HG03469 (cell line): ENCODE results near the gene KRTAP19-6.
"Not testable (repeated sequence)": the region's sequence is repeated elsewhere in the genome, so short reads cannot be mapped to it uniquely, and the experiment has no call there.

Experiments
- ATAC-seq: cut with Tn5 transposase; IDR thresholded peaks from one replicate; pipeline ENCODE4 v1.9.1; 2021; ENCODE audit warnings: mild to moderate bottlenecking, moderate library complexity, moderate number of reproducible peaks; ENCODE audit not compliant: unreplicated experiment

The KRTAP19-6 gene, protein sequence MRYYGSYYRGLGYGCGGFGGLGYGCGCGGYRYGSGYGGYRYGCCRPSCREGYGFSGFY

DNA sequence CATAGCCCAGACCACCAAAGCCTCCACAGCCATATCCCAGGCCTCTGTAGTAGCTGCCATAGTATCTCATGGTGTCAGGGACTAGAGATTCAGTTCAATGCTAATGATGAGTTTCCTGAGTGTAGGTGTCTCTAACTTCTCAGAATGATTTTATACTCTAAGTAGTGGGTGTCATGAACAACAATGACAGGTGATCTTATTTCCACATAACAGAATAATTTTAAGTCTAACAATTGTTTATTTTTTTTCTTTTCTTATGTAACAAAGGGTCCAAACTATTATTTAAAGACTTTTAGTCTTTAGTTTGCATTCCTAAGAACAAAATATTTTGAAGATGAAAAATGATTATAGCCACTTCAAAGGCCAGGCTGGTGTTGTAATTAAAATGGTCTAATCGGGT is at the start of gene KRTAP19-6:
Gene KRTAP19-6, minus strand, starts transcription at position 101 of the 400 bp plus-strand sequence. Its CDS starts 31 bp downstream, at position 70.
- no peak for ATAC-seq

- no peak for ATAC-seq
These were observed 48.6 kb upstream of the KRTAP19-6 start, which contains the start of gene KRTAP22-2 for GRCh38 chr21:30590297-30590696. TSS of gene KRTAP22-2 (minus strand) at chr21:30590397.

- ATAC-seq: no peak
These were observed 41.2 kb upstream of the KRTAP19-6 start for GRCh38 chr21:30582870-30583269.

- no peak for ATAC-seq
These were observed 38.5 kb upstream of the KRTAP19-6 start for GRCh38 chr21:30580132-30580531.

DNA sequence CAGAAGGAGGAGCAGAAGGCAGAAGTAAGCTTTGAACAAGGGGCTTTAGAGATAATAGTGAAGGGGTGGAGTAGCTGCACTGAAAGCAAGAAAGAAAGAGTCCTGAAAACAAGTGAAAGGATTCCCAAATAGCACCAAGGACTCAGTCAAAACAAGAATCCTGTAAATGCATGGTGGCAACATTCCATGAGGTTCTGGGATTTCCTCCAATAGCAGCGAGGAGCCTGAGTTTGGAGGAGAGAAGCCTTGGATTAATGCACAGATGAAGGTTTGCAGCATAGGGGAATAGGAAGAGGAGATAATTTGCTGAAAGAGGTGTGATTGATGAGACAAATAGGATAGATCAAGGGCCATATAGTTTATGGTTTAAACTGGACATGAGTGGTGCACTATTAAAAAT is 37.7 kb upstream of the KRTAP19-6 start:
- ATAC-seq: no peak

DNA sequence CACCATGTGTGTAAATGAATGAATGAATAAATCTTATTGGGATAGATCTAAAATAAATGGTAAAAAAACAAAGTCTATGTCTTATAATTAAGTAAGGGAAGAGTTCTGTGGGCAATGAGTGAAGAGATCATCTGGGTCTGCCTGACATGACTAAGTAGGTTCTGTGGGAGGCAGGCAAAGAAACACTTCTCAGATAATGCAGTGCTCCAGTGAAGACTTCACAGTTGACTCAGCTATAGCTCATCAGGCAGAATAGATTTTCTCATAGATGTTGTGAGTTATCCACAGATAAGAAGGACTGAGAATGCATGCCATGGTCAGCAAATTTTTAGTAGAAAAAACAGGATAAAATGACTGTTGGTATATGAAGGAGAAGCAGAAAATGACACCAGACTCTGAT is 36.1 kb upstream of the KRTAP19-6 start:
- no peak for ATAC-seq

DNA sequence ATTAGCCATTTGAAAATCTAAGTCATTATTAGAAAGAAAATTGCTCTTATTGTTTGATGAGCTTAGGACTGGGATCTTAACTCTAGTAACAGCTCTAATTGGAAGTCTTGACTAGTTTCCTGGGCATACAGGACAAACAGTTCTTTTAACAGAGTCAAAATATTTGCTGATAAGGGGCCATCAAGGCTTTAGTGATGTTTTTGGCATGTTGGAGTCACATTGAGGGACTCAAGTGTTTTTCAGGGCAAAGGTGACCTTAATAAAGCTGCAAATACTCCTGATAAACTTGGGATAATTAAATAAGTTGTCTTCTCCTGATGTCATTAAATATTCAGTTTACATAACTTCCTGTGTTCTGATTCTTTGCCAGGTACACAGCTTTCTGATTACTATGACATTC is 26.0 kb upstream of the KRTAP19-6 start:
- ATAC-seq: no peak

GRCh38 chr21:30563630-30564029 is 22.0 kb upstream of the KRTAP19-6 start:
- ATAC-seq: no peak

GRCh38 chr21:30563072-30563471 is 21.4 kb upstream of the KRTAP19-6 start:
- no peak for ATAC-seq

DNA sequence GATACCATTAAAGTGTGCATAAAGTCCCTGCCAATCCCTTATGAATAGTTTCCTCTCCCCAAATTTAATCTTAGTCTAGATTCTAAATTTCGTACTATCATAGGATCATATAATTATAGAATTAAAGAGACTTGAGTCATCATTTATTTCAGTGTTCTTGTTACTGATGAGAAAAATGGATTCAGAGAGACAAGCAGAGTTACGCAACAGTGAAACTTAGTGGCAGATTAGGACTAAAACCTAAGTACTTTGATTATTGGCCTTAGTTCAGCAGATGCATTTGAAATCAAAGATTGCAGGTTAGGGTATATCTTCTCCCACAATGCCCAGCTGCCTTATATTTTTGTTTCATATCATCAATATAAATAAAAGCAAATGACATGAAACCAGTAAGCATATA is 20.3 kb upstream of the KRTAP19-6 start:
- ATAC-seq: no peak

GRCh38 chr21:30561264-30561895 is 19.7 kb upstream of the KRTAP19-6 start, which contains the start of gene KRTAP19-7:
TSS of gene KRTAP19-7 (minus strand) at chr21:30561314. CDS start at chr21:30561289, 25 bp downstream.
- no peak for ATAC-seq

- ATAC-seq: no peak
These were observed 13.4 kb upstream of the KRTAP19-6 start for GRCh38 chr21:30555095-30555494.

- no peak for ATAC-seq
These were observed 11.1 kb upstream of the KRTAP19-6 start for GRCh38 chr21:30552782-30553181.

- ATAC-seq: no peak
These were observed 22.8 kb downstream of the KRTAP19-6 start for GRCh38 chr21:30518876-30519275.

DNA sequence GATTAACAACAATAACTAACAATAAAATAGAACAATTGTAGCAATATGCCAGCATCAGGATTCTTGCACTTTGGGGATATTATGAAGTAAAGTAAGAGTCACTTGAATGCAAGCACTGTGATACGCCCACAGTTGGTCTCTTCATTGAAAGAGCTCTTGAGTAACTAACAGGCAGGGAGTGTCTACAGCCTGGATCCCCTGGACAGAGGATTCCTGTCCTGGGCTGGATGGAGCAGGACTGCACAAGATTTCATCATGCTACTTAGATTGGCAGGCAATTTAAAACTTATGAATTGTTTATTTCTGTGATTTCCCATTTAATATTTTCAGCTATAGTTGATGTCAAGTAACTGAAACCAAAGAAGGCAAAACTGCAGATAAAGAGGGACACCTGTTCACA is 26.0 kb downstream of the KRTAP19-6 start:
- ATAC-seq: no peak

GRCh38 chr21:30505621-30506205 is 36.0 kb downstream of the KRTAP19-6 start:
- not testable (repeated sequence) for ATAC-seq

GRCh38 chr21:30502041-30502440 is 39.6 kb downstream of the KRTAP19-6 start, which contains the start of gene KRTAP19-5:
TSS of gene KRTAP19-5 (minus strand) at chr21:30502141. CDS start at chr21:30502090, 51 bp downstream.
- ATAC-seq: no peak

- no peak for ATAC-seq
These were observed 44.6 kb downstream of the KRTAP19-6 start, which contains the start of gene KRTAP19-4 for GRCh38 chr21:30497065-30497464. TSS of gene KRTAP19-4 (minus strand) at chr21:30497165. CDS start at chr21:30497110, 55 bp downstream.

- ATAC-seq: no peak
These were observed 49.7 kb downstream of the KRTAP19-6 start, which contains the start of gene KRTAP19-3 for GRCh38 chr21:30491963-30492428. TSS of gene KRTAP19-3 (minus strand) at chr21:30492013. CDS start at chr21:30491957, 56 bp downstream.
